T-helper 2 cell treated with Interferon-gamma antibody and Interleukin-4, amounts not matched to agents 100 ng/mL and 5 ng/mL, for 36 hours (primary cell): ENCODE results near the gene TUBGCP2. TPM values are rescaled to one million over a fixed set of nuclear protein-coding genes. Genes with fewer than 3 reads are reported as not detected.
"Not testable (repeated sequence)": the region's sequence is repeated elsewhere in the genome, so short reads cannot be mapped to it uniquely, and the experiment has no call there.

Experiments used
- intact Hi-C: fragments of 100-400 bp; cut with micrococcal nuclease; formaldehyde crosslinking; loops from one replicate; pipeline ENCODE4 v1.15.1; 2023
- total RNA-seq: library from RNA; stranded (reverse); gene quantifications from 2 replicates; pipeline ENCODE4 v1.2.3, GENCODE V29; 2022

TUBGCP2 gene
- total RNA-seq, 1 donor from 2014 or later: 61.5 TPM

DNA sequence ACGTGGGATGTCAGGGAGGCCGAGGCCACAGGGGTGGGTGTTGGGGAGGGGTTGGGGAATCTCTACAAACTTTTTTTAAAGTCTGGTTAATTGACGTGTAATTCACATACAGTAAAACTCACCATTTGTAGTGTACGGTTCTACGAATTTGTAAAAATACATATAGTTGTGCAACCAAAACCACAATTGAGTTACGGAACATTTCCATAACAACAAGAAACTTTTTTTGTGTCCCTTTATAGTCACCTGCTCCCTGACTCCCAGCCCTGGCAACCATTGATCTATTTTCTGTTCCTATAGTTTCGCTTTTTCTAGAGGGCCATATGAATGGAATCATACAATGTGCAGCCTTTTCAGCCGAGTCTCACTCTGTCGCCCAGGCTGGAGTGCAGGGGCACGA lies 73.9 kb downstream of the TUBGCP2 start:
- intact Hi-C loops: not testable (repeated sequence)

DNA sequence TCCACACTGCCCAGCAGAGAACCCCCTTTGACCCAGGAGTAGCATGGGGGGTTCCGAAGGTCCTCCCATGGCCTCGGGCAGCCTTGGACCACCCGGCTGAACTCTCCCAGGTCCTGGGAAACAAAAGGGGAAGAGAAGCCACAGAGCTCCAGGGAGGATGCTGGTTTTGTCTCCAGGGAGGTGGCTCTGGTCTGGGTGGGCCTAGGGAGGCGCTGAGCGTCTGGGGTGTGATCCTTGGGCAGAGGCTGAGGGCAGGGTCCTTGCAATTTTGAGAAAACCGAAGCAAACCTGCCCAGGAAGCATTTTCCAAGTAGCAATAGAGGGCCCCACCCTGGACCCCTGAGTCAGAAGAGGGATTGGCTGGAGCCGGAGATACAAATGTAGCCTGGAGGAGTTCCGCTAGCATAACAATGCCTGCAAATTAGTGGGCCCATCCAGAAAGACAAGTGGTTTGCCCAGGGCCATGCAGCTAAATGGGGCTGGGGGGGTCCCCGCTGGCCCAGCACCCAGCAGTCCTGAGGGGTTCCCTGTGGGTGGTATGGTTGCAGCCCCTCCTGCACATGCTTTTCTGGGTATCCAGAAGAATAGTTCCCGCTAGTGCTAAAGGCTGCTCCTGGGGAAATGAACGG lies 76.6 kb downstream of the TUBGCP2 start:
- intact Hi-C loops: no loop called here

DNA sequence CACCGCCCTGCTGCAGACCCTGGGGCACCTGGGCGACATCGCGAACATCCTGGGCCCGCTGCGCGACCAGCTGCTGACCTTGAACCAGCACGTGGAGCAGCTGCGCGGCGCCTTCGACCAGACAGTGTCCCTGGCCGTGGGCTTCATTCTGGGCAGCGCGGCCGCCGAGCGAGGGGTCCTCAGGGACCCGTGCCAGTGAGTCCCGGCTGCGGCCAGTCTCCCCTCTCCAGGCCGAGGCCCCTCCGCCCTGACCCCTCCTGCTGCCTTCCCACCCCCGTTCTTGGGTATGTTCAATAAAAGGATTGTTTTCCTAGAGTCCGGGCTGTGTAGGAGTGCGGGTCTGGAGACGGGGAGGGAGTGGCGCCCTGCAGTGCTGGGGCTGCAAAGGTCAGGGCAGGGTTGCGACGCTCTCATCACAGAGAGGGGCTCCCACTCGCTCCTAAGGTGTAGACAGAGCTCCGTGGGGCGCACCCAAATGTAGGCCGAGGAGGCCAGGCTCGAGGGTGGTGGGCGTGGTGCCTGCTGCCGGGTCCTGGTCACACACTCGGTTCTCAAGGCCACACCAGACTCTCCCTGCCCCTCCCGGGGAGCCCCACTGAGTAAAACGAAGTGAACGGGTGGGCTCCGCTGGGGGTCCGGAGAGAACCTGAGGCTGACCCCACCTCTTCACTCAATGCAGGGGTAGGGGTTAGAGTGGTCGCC lies 77.3 kb downstream of the TUBGCP2 start:
- intact Hi-C loops: no loop called here

DNA sequence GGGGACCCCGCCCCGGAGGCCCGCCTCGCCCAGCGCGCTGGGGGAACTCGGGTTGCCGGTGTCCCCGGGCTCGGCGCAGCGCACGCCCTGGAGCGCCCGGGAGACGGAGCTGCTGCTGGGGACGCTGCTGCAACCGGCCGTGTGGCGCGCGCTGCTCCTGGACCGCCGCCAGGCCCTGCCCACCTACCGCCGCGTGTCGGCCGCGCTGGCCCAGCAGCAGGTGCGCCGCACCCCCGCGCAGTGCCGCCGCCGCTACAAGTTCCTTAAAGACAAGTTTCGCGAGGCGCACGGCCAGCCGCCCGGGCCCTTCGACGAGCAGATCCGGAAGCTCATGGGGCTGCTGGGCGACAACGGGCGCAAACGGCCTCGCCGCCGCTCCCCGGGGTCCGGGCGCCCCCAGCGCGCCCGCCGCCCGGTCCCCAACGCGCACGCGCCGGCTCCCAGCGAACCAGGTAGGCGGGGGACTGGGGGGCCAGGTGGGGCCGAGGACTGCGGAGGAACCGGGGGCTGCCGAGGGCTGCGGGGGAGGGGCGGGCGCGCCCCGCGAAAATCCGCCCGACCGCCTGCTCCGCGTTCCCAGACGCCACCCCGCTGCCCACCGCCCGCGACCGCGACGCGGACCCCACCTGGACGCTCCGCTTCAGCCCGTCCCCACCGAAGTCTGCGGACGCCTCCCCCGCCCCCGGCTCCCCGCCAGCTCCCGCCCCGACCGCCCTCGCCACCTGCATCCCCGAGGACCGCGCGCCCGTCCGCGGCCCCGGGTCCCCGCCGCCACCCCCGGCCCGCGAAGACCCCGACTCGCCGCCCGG lies 78.1 kb downstream of the TUBGCP2 start:
- intact Hi-C loops: no loop called here

DNA sequence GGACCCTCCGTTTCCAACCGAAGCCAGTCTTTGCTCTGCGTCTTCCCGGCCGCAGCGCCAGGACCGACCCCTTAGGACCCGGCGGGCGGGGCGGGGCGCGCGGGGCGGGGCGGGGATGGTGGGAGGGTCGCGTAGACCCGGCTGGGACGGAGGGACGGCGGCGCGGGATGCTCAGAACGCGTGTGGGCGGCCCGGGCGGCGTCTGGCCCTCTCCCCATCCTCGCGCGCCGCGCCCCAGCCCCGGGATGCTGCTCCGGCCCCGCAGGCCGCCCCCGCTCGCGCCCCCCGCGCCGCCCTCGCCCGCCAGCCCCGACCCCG lies 78.7 kb downstream of the TUBGCP2 start, which contains the start of gene UTF1:
UTF1 (plus strand) TSS at position 174 of the 318 bp plus-strand sequence; CDS start at position 246, 72 bp downstream.
- intact Hi-C loops: no loop called here

DNA sequence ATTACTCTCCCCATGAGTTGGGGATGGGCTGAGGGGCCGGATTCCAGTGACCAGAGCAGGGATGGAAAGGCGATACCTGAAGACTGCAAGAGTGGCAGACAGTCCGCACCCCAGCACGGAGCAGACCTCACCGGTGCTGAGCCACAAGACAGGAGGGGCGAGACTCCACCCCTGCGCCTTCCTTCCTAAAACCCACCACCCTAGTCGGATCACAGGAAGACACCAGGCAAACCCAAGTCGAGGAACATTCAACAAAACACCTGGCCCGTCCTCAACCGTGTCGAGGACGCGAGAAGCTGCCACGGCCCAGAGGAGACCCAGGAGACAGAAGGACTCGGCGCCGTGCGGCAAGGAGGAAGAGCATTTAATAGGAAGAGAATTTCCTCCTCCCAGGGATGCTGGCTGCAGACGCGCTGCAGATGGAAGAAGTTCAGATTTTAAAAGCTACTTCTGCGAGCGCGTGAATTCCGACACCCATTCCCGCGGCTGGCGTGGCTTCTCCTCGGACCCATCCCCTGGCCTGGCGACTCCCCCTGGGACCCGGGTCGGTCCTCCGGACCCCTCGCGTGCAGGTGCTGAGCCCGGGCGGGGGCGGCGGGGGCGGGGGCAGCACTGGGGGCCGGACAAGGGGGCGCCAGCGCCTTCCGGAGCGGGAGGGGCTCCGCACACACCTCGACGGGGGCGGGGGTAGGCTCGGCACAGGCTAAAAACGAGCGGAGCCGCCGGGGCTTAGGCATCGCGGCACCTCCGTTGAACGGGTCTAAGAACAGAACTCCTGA lies 79.2 kb downstream of the TUBGCP2 start:
- intact Hi-C loops: loop anchor here (5.0 kb wide), 1 partner anchor 87 kb away; no protein-coding TSS in a partner anchor

Other genes with a start within 250 kb of the TUBGCP2 start
- not detected in 2 replicates for gene ADGRA1, start 220.9 kb downstream of the TUBGCP2 start, total RNA-seq
- gene KNDC1, start 148.7 kb downstream of the TUBGCP2 start, total RNA-seq: 0.48 and 0.57 TPM in 2 replicates
- not detected in 2 replicates for gene UTF1, start 78.7 kb downstream of the TUBGCP2 start, total RNA-seq
- not detected in 2 replicates for gene VENTX, start 71.0 kb downstream of the TUBGCP2 start, total RNA-seq
- 153 and 157 TPM in 2 replicates for gene ADAM8, start 32.0 kb downstream of the TUBGCP2 start, total RNA-seq
- 63.3 and 71.1 TPM in 2 replicates for gene ZNF511, start within 50 bp of the TUBGCP2 start, total RNA-seq
- gene CALY, start 28.0 kb upstream of the TUBGCP2 start, total RNA-seq: not detected in 2 replicates
- gene PRAP1, start 38.5 kb upstream of the TUBGCP2 start, total RNA-seq: not detected in 2 replicates
- gene FUOM, start 49.1 kb upstream of the TUBGCP2 start, total RNA-seq: 14.0 and 16.7 TPM in 2 replicates
- gene ECHS1, start 64.5 kb upstream of the TUBGCP2 start, total RNA-seq: 40.8 and 41.2 TPM in 2 replicates
- gene PAOX, start 70.4 kb upstream of the TUBGCP2 start, total RNA-seq: 3.4 and 4.3 TPM in 2 replicates
- gene MTG1, start 85.3 kb upstream of the TUBGCP2 start, total RNA-seq: 56.9 and 61.2 TPM in 2 replicates
- not detected in 2 replicates for gene SPRN, start 115.8 kb upstream of the TUBGCP2 start, total RNA-seq
- gene SCART1, start 145.1 kb upstream of the TUBGCP2 start, total RNA-seq: 1.8 and 2.2 TPM in 2 replicates
- gene CYP2E1, start 218.5 kb upstream of the TUBGCP2 start, total RNA-seq: 0.39 TPM in 2 replicates